Vein endothelial cell (primary cell): ENCODE results near the gene TIMP1. TPM values are rescaled to one million over a fixed set of nuclear protein-coding genes. Genes with fewer than 3 reads are reported as not detected.

Experiments
- small RNA-seq: library from RNA; depleted of rRNA; stranded (forward); fragments of <200 nt; gene quantifications from one replicate; pipeline ENCODE3, GENCODE V24; 2012
- total RNA-seq: library from RNA; depleted of rRNA; stranded (reverse); fragments of >200 nt; gene quantifications from 2 replicates; pipeline ENCODE4 v1.2.3, GENCODE V29; 2012

Gene TIMP1
- total RNA-seq, result 74.5 and 125 TPM in 2 replicates

DNA sequence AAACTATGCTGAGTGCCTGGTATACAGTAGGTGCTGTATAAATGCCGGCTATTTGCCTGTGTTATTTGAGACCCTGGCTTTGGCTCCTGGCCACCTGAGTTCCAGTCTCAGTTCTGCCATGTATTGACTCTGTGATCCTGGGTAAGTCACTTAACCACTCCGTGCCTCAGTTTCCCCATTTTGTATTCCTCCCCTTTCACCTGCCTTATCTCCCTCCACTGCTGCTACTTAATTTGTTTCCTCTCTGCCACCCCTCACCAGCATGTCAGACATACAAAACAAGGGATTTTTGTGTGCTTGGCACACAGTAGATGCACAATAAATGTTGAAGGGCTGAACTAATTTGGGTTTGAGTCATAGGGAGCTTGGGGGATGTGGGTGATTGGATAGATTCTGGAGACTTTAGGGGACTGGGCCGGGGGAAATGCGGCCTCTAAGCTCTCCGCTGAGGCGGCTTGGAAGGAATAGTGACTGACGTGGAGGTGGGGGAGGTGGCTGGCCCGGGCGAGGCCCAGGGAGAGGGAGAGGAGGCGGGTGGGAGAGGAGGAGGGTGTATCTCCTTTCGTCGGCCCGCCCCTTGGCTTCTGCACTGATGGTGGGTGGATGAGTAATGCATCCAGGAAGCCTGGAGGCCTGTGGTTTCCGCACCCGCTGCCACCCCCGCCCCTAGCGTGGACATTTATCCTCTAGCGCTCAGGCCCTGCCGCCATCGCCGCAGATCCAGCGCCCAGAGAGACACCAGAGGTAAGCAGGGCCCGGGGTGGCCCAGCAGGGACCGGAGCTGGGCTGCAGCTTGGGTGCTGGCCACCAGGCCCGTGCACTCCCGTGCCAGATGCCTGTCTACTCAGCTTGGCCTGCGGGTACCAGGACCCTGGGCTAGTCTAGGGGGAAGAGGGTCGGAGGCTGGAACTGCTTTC, at the start of gene TIMP1:
Gene TIMP1 (plus strand): TSS at position 706 of the 917 bp plus-strand sequence. CDS start 980 bp downstream, outside the sequence.

GRCh38 chrX:47560934-47561658, 21.1 kb upstream of the TIMP1 start, which contains the start of gene ARAF:
ARAF (plus strand) TSS chrX:47561205; CDS start chrX:47562968, 1,763 bp downstream.

DNA sequence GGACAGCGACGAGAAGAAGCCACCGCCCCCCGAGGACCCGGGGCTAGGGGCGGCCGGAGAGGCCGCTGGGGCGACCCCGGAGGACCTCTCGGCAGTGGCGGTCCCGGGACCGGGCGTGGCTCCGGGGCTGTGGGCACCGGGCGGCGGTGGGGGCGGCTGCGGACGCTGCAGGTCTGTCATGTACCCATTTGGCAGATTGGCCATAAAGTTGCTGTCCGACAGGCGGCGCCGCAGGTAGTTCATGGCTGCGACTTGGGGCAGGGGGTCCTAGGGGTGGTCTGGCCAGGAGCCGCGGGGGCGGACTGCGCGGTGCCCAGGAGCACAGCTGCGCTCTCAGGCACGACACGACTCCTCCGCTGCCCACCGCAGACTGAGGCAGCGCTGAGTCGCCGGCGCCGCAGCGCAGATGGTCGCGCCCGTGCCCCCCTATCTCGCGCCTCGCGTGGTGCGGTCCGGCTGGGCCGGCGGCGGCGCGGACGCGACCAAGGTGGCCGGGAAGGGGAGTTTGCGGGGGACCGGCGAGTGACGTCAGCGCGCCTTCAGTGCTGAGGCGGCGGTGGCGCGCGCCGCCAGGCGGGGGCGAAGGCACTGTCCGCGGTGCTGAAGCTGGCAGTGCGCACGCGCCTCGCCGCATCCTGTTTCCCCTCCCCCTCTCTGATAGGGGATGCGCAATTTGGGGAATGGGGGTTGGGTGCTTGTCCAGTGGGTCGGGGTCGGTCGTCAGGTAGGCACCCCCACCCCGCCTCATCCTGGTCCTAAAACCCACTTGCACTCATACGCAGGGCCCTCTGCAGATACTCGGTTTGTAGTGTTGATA, 37.5 kb downstream of the TIMP1 start, which contains the start of gene SYN1:
Gene SYN1 (minus strand): TSS at position 372 of the 817 bp plus-strand sequence. CDS start 129 bp downstream, at position 243.

DNA sequence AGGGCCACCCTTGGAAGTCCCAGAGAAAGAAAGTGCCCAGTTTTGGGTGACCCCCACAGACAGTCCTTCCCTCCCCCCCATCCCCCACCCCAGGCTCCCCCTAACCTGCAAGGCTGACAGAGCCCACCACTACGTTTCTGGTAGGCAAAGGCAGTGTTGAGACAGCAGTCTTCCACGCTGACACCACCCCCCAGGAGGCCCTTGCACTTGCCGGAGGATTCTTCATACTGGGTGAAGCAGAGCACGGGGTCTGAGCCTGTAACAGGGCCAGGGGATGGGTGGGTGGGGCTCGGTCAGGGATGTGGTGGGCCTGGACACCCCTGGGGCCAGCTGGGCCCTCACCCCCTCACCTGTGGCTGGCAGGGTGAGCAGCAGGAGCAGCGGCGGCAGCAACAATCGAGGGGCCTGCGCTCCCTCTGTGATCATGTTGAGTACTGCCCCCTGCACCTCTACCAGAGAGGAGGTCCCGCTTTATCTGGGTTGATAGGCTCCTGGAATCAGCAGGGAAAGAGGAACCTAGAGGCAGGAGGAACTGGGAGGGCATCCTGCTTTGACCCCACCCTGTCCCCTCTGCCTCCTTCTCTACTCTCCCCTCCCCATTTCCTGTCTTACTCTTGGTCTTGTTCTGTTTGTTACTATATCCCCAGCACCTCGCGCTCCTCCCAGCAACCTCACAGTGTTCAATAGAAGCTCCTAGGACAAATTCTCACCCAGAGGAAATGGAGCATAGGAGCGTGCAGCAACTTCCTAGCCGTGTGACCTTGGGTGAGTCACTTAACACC, 47.4 kb downstream of the TIMP1 start, which contains the start of gene CFP:
Gene CFP (minus strand): TSS at position 512 of the 782 bp plus-strand sequence. CDS start 86 bp downstream, at position 426.

Small RNA genes lying within 50 kb of the gene (small RNA-seq; reads per million reads assigned to genes)
- gene MIR4769, result not detected

Other genes with a start within 250 kb of the TIMP1 start
- gene ZNF157, start 211.9 kb upstream of the TIMP1 start, total RNA-seq, result under 0.01 TPM in 1 of 2 replicates, not detected in the other
- gene ZNF41, start 99.2 kb upstream of the TIMP1 start, total RNA-seq, result 10.4 and 10.5 TPM in 2 replicates
- gene ARAF, start 21.2 kb upstream of the TIMP1 start, total RNA-seq, result 19.6 and 23.8 TPM in 2 replicates
- not detected in 2 replicates for gene SYN1, start 37.4 kb downstream of the TIMP1 start, total RNA-seq
- gene CFP, start 47.5 kb downstream of the TIMP1 start, total RNA-seq, result 0.38 and 0.98 TPM in 2 replicates
- gene ELK1, start 68.1 kb downstream of the TIMP1 start, total RNA-seq, result 18.0 and 19.1 TPM in 2 replicates
- 88.7 and 91.1 TPM in 2 replicates for gene UXT, start 76.7 kb downstream of the TIMP1 start, total RNA-seq